CD8-positive, alpha-beta memory T cell (primary cell): ENCODE results near the gene ZNF41. TPM values are rescaled to one million over a fixed set of nuclear protein-coding genes. Genes with fewer than 3 reads are reported as not detected.

Experiments
- CTCF ChIA-PET: fragments of 350-600 bp; sonication (Branson Sonifier 250); formaldehyde crosslinking; loops from one replicate; lab custom pipeline; 2021; ENCODE audit warnings: antibody characterized with exemption; lab: Charles Lee
- POLR2A ChIA-PET: fragments of 350-600 bp; sonication (Branson Sonifier 250); formaldehyde crosslinking; loops from one replicate; lab custom pipeline; 2021; ENCODE audit warnings: antibody characterized with exemption; lab: Charles Lee
- DNase-seq, 5 donors: peaks; one replicate each; pipeline versions ENCODE4 v3.0.0 to v3.0.0-alpha.2; 2020 to 2022; ENCODE audit warnings: mixed read lengths in 1 of 5
- H3K27ac ChIP-seq: one replicate; pipeline ENCODE4 v1.7.0; 2013; ENCODE audit warnings: low read depth, mild to moderate bottlenecking, low read length, moderate library complexity
- H3K27me3 ChIP-seq: 2 replicates; pipeline ENCODE4 v1.7.0; 2013; ENCODE audit warnings: low read length, mild to moderate bottlenecking; ENCODE audit not compliant: insufficient read depth, poor library complexity, severe bottlenecking
- H3K36me3 ChIP-seq: 2 replicates; pipeline ENCODE4 v1.7.0; 2013; ENCODE audit warnings: mild to moderate bottlenecking, low read length, moderate library complexity; ENCODE audit not compliant: insufficient read depth
- H3K4me1 ChIP-seq: 2 replicates; pipeline ENCODE4 v1.7.0; 2013; ENCODE audit warnings: mild to moderate bottlenecking, low read length, moderate library complexity; ENCODE audit not compliant: insufficient read depth
- H3K4me3 ChIP-seq: 2 replicates; pipeline ENCODE4 v1.7.0; 2013; ENCODE audit warnings: mild to moderate bottlenecking, low read length
- H3K9me3 ChIP-seq: 2 replicates; pipeline ENCODE4 v1.7.0; 2013; ENCODE audit warnings: mild to moderate bottlenecking, low read length
- H3K27ac Mint-ChIP-seq, 8 donors: one replicate each; pipeline ENCODE4 v1.8.0; 2020 to 2021; ENCODE audit warnings: mixed read lengths in 8 of 8, mild to moderate bottlenecking in 6 of 8, inconsistent platforms in 3 of 8, moderate library complexity in 3 of 8
- H3K27me3 Mint-ChIP-seq, 2 donors: one replicate each; pipeline ENCODE4 v1.8.0; 2020 to 2021; ENCODE audit warnings: mixed read lengths in 2 of 2, mild to moderate bottlenecking in 1 of 2, moderate library complexity in 1 of 2
- H3K36me3 Mint-ChIP-seq, 3 donors: one replicate each; pipeline ENCODE4 v1.8.0; 2020 to 2021; ENCODE audit warnings: mixed read lengths in 3 of 3, inconsistent platforms in 1 of 3, mild to moderate bottlenecking in 1 of 3
- H3K4me1 Mint-ChIP-seq, 3 donors: one replicate each; pipeline ENCODE4 v1.8.0; 2020 to 2021; ENCODE audit warnings: mixed read lengths in 3 of 3, inconsistent platforms in 1 of 3, mild to moderate bottlenecking in 1 of 3
- H3K4me3 Mint-ChIP-seq, 7 donors: one replicate each; pipeline ENCODE4 v1.8.0; 2020 to 2021; ENCODE audit warnings: mixed read lengths in 7 of 7, mild to moderate bottlenecking in 6 of 7, moderate library complexity in 4 of 7, inconsistent platforms in 2 of 7
- H3K9me3 Mint-ChIP-seq, 5 donors: one replicate each; pipeline ENCODE4 v1.8.0; 2020 to 2022; ENCODE audit warnings: mixed read lengths in 5 of 5, mild to moderate bottlenecking in 3 of 5, moderate library complexity in 2 of 5, inconsistent platforms in 1 of 5
- polyA plus RNA-seq: library from polyadenylated mRNA; unstranded; fragments of 300-500 nt; fragmentation: Illumina TruSeq; gene quantifications from one replicate; pipeline ENCODE4 v1.2.3, GENCODE V29; 2021
- total RNA-seq, 2 experiments: library from RNA; stranded (reverse); gene quantifications; one replicate each; pipeline ENCODE4 v1.2.3, GENCODE V29; 2021

Gene ZNF41
- total and polyA plus RNA-seq, 3 experiments from 2014 or later: 7.0 to 11.9 (median 11.9) TPM

- CTCF ChIA-PET: no interaction called here
- H3K4me3 ChIP-seq: no peak overlapping the region
- peaks cover 0 to 9% (median 0%) of the 10 kb centered on the region in 3 donors for H3K36me3 Mint-ChIP-seq
- POLR2A ChIA-PET: no interaction called here
- H3K4me1 ChIP-seq: peaks cover 13% of the 10 kb centered on the region
- H3K36me3 ChIP-seq: no peaks in the 10 kb centered on the region
- no peaks in the 10 kb centered on the region for H3K27me3 ChIP-seq
- peaks cover 29 to 42% (median 31%) of the 10 kb centered on the region in 3 donors for H3K4me1 Mint-ChIP-seq
- no peaks in the 10 kb centered on the region for H3K27me3 Mint-ChIP-seq
- DNase-seq: no peak
- no peaks in the 10 kb centered on the region for H3K9me3 ChIP-seq
- H3K27ac ChIP-seq: no peak overlapping the region
- no peak overlapping the region for H3K4me3 Mint-ChIP-seq
- H3K9me3 Mint-ChIP-seq: no peaks in the 10 kb centered on the region
- H3K27ac Mint-ChIP-seq: peak overlapping the region in 2 of 8 donors; percentile 29 to 90
Observed at GRCh38 chrX:47484885-47485284, 1.9 kb upstream of the ZNF41 start.

GRCh38 chrX:47483306-47484268, 565 bp upstream of the ZNF41 start:
- no peak for DNase-seq
- H3K4me1 ChIP-seq: peaks cover 13% of the 10 kb centered on the region
- H3K36me3 ChIP-seq: no peaks in the 10 kb centered on the region
- ChIA-PET CTCF (interaction anchor here (0.6 kb wide), 1 partner anchor 40 kb away, joined by 3 read pairs; no protein-coding TSS in a partner anchor), POLR2A (interaction anchor here (0.7 kb wide), 1 partner anchor 111 kb away, joined by 8 read pairs; no protein-coding TSS in a partner anchor)
- H3K27ac ChIP-seq: peak overlapping the region; percentile 80
- peak overlapping the region; percentile 81 for H3K4me3 ChIP-seq
- H3K9me3 ChIP-seq: no peaks in the 10 kb centered on the region
- Mint-ChIP-seq H3K36me3 (peaks cover 0 to 9% (median 0%) of the 10 kb centered on the region in 3 donors), H3K27ac (peak overlapping the region; percentile 89 to 97 (median 96)), H3K27me3 (peaks cover 0 to 2% of the 10 kb centered on the region in 2 donors), H3K9me3 (no peaks in the 10 kb centered on the region), H3K4me1 (peaks cover 29 to 47% (median 31%) of the 10 kb centered on the region in 3 donors), H3K4me3 (peak overlapping the region; percentile 80 to 98 (median 95))
- H3K27me3 ChIP-seq: no peaks in the 10 kb centered on the region

GRCh38 chrX:47482065-47482511, 934 bp downstream of the ZNF41 start:
- Mint-ChIP-seq H3K27me3 (peaks cover 0 to 2% of the 10 kb centered on the region in 2 donors), H3K27ac (peak overlapping the region; percentile 54 to 97 (median 90)), H3K4me1 (peaks cover 32 to 56% (median 39%) of the 10 kb centered on the region in 3 donors), H3K36me3 (peaks cover 0 to 11% (median 0%) of the 10 kb centered on the region in 3 donors), H3K9me3 (no peaks in the 10 kb centered on the region), H3K4me3 (peak overlapping the region; percentile 80 to 98 (median 95))
- POLR2A ChIA-PET: interaction anchor here (0.6 kb wide), 1 partner anchor 12 kb away, joined by 13 read pairs; no protein-coding TSS in a partner anchor
- Histone ChIP-seq H3K27ac (peak overlapping the region; percentile 80), H3K4me1 (peaks cover 13% of the 10 kb centered on the region), H3K27me3 (no peaks in the 10 kb centered on the region), H3K9me3 (no peaks in the 10 kb centered on the region), H3K4me3 (peak overlapping the region; percentile 81), H3K36me3 (no peaks in the 10 kb centered on the region)
- no peak for DNase-seq
- CTCF ChIA-PET: no interaction called here

GRCh38 chrX:47481160-47481559, 1.9 kb downstream of the ZNF41 start:
- Histone ChIP-seq H3K4me3 (no peak overlapping the region), H3K4me1 (peaks cover 13% of the 10 kb centered on the region), H3K27me3 (no peaks in the 10 kb centered on the region), H3K9me3 (no peaks in the 10 kb centered on the region), H3K36me3 (no peaks in the 10 kb centered on the region), H3K27ac (no peak overlapping the region)
- Mint-ChIP-seq H3K9me3 (no peaks in the 10 kb centered on the region), H3K4me3 (peak overlapping the region; percentile 20 to 98 (median 52)), H3K27ac (peak overlapping the region in 5 of 8 donors; percentile 34 to 87 (median 61)), H3K27me3 (peaks cover 0 to 2% of the 10 kb centered on the region in 2 donors), H3K36me3 (peaks cover 0 to 11% (median 0%) of the 10 kb centered on the region in 3 donors), H3K4me1 (peaks cover 35 to 60% (median 42%) of the 10 kb centered on the region in 3 donors)
- ChIA-PET CTCF (no interaction called here), POLR2A (no interaction called here)
- no peak for DNase-seq

- H3K36me3 Mint-ChIP-seq: peaks cover 0 to 13% (median 0%) of the 10 kb centered on the region in 3 donors
- Histone ChIP-seq H3K4me1 (peaks cover 13% of the 10 kb centered on the region), H3K27me3 (no peaks in the 10 kb centered on the region), H3K9me3 (no peaks in the 10 kb centered on the region), H3K27ac (no peak overlapping the region), H3K4me3 (no peak overlapping the region), H3K36me3 (no peaks in the 10 kb centered on the region)
- peaks cover 0 to 2% of the 10 kb centered on the region in 2 donors for H3K27me3 Mint-ChIP-seq
- H3K4me1 Mint-ChIP-seq: peaks cover 38 to 65% (median 46%) of the 10 kb centered on the region in 3 donors
- ChIA-PET CTCF (no interaction called here), POLR2A (no interaction called here)
- peak overlapping the region in 2 of 7 donors; percentile 37 to 98 for H3K4me3 Mint-ChIP-seq
- no peak for DNase-seq
- H3K9me3 Mint-ChIP-seq: no peaks in the 10 kb centered on the region
- H3K27ac Mint-ChIP-seq: peak overlapping the region in 5 of 8 donors; percentile 34 to 77 (median 59)
Observed at GRCh38 chrX:47480576-47480975, 2.4 kb downstream of the ZNF41 start.

GRCh38 chrX:47475476-47475875, 7.5 kb downstream of the ZNF41 start:
- Histone ChIP-seq H3K27me3 (no peaks in the 10 kb centered on the region), H3K27ac (no peak overlapping the region), H3K36me3 (no peaks in the 10 kb centered on the region), H3K4me3 (no peak overlapping the region), H3K9me3 (no peaks in the 10 kb centered on the region), H3K4me1 (no peaks in the 10 kb centered on the region)
- ChIA-PET CTCF (no interaction called here), POLR2A (no interaction called here)
- peaks cover 0 to 2% of the 10 kb centered on the region in 2 donors for H3K27me3 Mint-ChIP-seq
- no peak for DNase-seq
- peaks cover 22 to 52% (median 32%) of the 10 kb centered on the region in 3 donors for H3K4me1 Mint-ChIP-seq
- H3K36me3 Mint-ChIP-seq: peaks cover 0 to 5% (median 0%) of the 10 kb centered on the region in 3 donors
- H3K9me3 Mint-ChIP-seq: no peaks in the 10 kb centered on the region
- no peak overlapping the region for H3K4me3 Mint-ChIP-seq
- H3K27ac Mint-ChIP-seq: no peak overlapping the region

GRCh38 chrX:47467106-47467505, 15.9 kb downstream of the ZNF41 start:
- no peaks in the 10 kb centered on the region for H3K27me3 ChIP-seq
- POLR2A ChIA-PET: no interaction called here
- no peak overlapping the region for H3K4me3 Mint-ChIP-seq

More at GRCh38 chrX:47467106-47467505, 15.9 kb downstream of the ZNF41 start:
- Mint-ChIP-seq H3K9me3 (peaks cover 0 to 2% (median 0%) of the 10 kb centered on the region in 5 donors), H3K27me3 (peaks cover 0 to 8% of the 10 kb centered on the region in 2 donors), H3K27ac (no peak overlapping the region), H3K4me1 (peaks cover 5 to 18% (median 11%) of the 10 kb centered on the region in 3 donors), H3K36me3 (peaks cover 0 to 49% (median 4%) of the 10 kb centered on the region in 3 donors)
- no peak for DNase-seq
- CTCF ChIA-PET: no interaction called here
- no peaks in the 10 kb centered on the region for H3K36me3 ChIP-seq
- H3K27ac ChIP-seq: no peak overlapping the region
- no peaks in the 10 kb centered on the region for H3K4me1 ChIP-seq
- H3K9me3 ChIP-seq: no peaks in the 10 kb centered on the region
- no peak overlapping the region for H3K4me3 ChIP-seq
